ENCODE data around the gene ZNF841.
A peak's percentile ranks its signal among the peaks of the same experiment; 100 is the strongest.

Gene ZNF841

GRCh38 chr19:52138278-52138982 is 42.9 kb upstream of the ZNF841 start:
- Histone ChIP-seq H3K9me3 (ENCODE audit: control extremely low read depth in 1 of 5, control insufficient read depth in 4 of 5, insufficient read depth in 2 of 5, low read depth in 1 of 5, low read length in 4 of 5) (peaks cover 0 to 47% (median 31%) of the 10 kb centered on the region in 5 experiments), H3K27me3 (replicated peaks in 2 of 5; ENCODE audit: control insufficient read depth in 4 of 5, insufficient read depth in 5 of 5, low read length in 4 of 5) (no peaks in the 10 kb centered on the region), H3K36me3 (ENCODE audit: control insufficient read depth in 4 of 4, insufficient read depth in 4 of 4, low read length in 3 of 4) (peaks cover 4 to 24% (median 15%) of the 10 kb centered on the region in 4 experiments), H3K27ac (ENCODE audit: insufficient read depth in 1 of 2, low read depth in 1 of 2, low read length in 2 of 2, poor library complexity in 1 of 2, severe bottlenecking in 2 of 2) (peak overlapping the region; percentile 58 to 93), H3K4me3 (ENCODE audit: control insufficient read depth in 1 of 7, extremely low read depth in 1 of 7, insufficient read depth in 4 of 7, low read depth in 2 of 7, low read length in 6 of 7) (peak overlapping the region; percentile 82 to 100 (median 96)), H3K4me1 (ENCODE audit: control extremely low read depth in 1 of 4, control insufficient read depth in 4 of 4, insufficient read depth in 4 of 4, low read length in 3 of 4) (peaks cover 0 to 20% (median 15%) of the 10 kb centered on the region in 4 experiments)
- whole genome bisulfite sequencing (ENCODE audit: insufficient coverage), result 12% methylated on average over 14 of the region's 14 CpGs
- ChIA-PET CTCF (interaction anchor here (1.8 kb wide), 1 partner anchor 98 kb away, joined by 11 read pairs; no protein-coding TSS in a partner anchor), POLR2A (no interaction called here)
- peak in 2 of 3 donors; percentile 52 to 60 for DNase-seq

- POLR2A ChIA-PET, result no interaction called here
These were observed 24.7 kb upstream of the ZNF841 start for GRCh38 chr19:52120286-52120685.

DNA sequence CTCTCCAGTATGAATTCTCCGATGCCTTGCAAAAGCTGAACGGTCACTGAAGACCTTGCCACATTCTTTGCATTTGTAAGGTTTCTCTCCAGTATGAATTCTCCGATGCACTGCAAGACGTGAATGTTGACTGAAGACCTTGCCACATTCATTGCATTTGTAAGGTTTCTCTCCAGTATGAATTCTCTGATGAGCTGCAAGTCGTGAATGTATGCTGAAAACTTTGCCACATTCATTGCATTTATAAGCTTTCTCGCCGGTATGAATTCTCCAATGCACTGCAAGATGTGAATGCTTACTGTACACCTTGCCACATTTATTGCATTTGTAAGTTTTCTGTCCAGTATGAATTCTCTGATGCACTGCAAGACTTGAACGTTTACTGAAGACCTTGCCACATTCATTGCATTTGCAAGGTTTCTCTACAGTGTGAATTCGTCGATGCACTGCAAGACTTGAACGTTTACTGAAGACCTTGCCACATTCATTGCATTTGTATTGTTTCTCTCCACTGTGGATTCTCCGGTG is 20.0 kb upstream of the ZNF841 start:
- Histone ChIP-seq H3K4me3 (ENCODE audit: control insufficient read depth in 1 of 7, extremely low read depth in 1 of 7, insufficient read depth in 4 of 7, low read depth in 2 of 7, low read length in 6 of 7) (peak overlapping the region in 1 of 7 experiments; percentile 8), H3K9me3 (ENCODE audit: control extremely low read depth in 1 of 5, control insufficient read depth in 4 of 5, insufficient read depth in 2 of 5, low read depth in 1 of 5, low read length in 4 of 5) (peaks cover 20 to 97% (median 69%) of the 10 kb centered on the region in 5 experiments), H3K27ac (ENCODE audit: insufficient read depth in 1 of 2, low read depth in 1 of 2, low read length in 2 of 2, poor library complexity in 1 of 2, severe bottlenecking in 2 of 2) (no peak overlapping the region), H3K36me3 (ENCODE audit: control insufficient read depth in 4 of 4, insufficient read depth in 4 of 4, low read length in 3 of 4) (peaks cover 28 to 64% (median 38%) of the 10 kb centered on the region in 4 experiments), H3K4me1 (ENCODE audit: control extremely low read depth in 1 of 4, control insufficient read depth in 4 of 4, insufficient read depth in 4 of 4, low read length in 3 of 4) (no peaks in the 10 kb centered on the region), H3K27me3 (replicated peaks in 2 of 5; ENCODE audit: control insufficient read depth in 4 of 5, insufficient read depth in 5 of 5, low read length in 4 of 5) (no peaks in the 10 kb centered on the region)
- ChIA-PET CTCF (no interaction called here), POLR2A (no interaction called here)
- DNase-seq, result no peak
- 98% methylated on average over 11 of the region's 12 CpGs for WGBS (ENCODE audit: insufficient coverage)

More at GRCh38 chr19:52120286-52120685, 24.7 kb upstream of the ZNF841 start:
- Histone ChIP-seq H3K27ac (ENCODE audit: insufficient read depth in 1 of 2, low read depth in 1 of 2, low read length in 2 of 2, poor library complexity in 1 of 2, severe bottlenecking in 2 of 2) (no peak overlapping the region), H3K9me3 (ENCODE audit: control extremely low read depth in 1 of 5, control insufficient read depth in 4 of 5, insufficient read depth in 2 of 5, low read depth in 1 of 5, low read length in 4 of 5) (peaks cover 15 to 90% (median 66%) of the 10 kb centered on the region in 5 experiments), H3K36me3 (ENCODE audit: control insufficient read depth in 4 of 4, insufficient read depth in 4 of 4, low read length in 3 of 4) (peaks cover 38 to 98% (median 69%) of the 10 kb centered on the region in 4 experiments), H3K4me3 (ENCODE audit: control insufficient read depth in 1 of 7, extremely low read depth in 1 of 7, insufficient read depth in 4 of 7, low read depth in 2 of 7, low read length in 6 of 7) (no peak overlapping the region), H3K4me1 (ENCODE audit: control extremely low read depth in 1 of 4, control insufficient read depth in 4 of 4, insufficient read depth in 4 of 4, low read length in 3 of 4) (no peaks in the 10 kb centered on the region), H3K27me3 (replicated peaks in 2 of 5; ENCODE audit: control insufficient read depth in 4 of 5, insufficient read depth in 5 of 5, low read length in 4 of 5) (no peaks in the 10 kb centered on the region)
- CTCF ChIA-PET, result no interaction called here
- no CpG with 5 or more reads among the region's 3 CpGs for whole genome bisulfite sequencing (ENCODE audit: insufficient coverage)
- no peak for DNase-seq

DNA sequence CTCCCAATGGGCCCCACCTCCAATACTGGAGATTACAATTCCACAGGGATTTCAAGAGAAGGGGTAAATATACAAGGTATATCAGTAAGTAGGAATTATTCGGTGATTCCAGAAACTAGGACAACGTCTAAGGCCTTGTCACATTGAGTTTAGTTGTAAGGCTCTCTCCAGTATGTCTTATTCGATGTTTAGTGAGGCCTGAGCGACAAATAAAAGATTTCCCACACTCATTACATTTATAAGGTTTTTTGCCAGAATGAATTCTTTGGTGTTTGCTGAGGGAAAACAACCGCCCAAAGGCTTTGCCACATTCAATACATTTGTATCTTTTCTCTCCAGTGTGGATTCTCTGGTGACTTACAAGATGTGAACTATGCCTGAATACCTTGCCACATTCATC is 19.1 kb upstream of the ZNF841 start:
- no peak for DNase-seq
- Histone ChIP-seq H3K4me1 (ENCODE audit: control extremely low read depth in 1 of 4, control insufficient read depth in 4 of 4, insufficient read depth in 4 of 4, low read length in 3 of 4) (no peaks in the 10 kb centered on the region), H3K9me3 (ENCODE audit: control extremely low read depth in 1 of 5, control insufficient read depth in 4 of 5, insufficient read depth in 2 of 5, low read depth in 1 of 5, low read length in 4 of 5) (peaks cover 22 to 96% (median 68%) of the 10 kb centered on the region in 5 experiments), H3K27ac (ENCODE audit: insufficient read depth in 1 of 2, low read depth in 1 of 2, low read length in 2 of 2, poor library complexity in 1 of 2, severe bottlenecking in 2 of 2) (no peak overlapping the region), H3K4me3 (ENCODE audit: control insufficient read depth in 1 of 7, extremely low read depth in 1 of 7, insufficient read depth in 4 of 7, low read depth in 2 of 7, low read length in 6 of 7) (no peak overlapping the region), H3K27me3 (replicated peaks in 2 of 5; ENCODE audit: control insufficient read depth in 4 of 5, insufficient read depth in 5 of 5, low read length in 4 of 5) (no peaks in the 10 kb centered on the region), H3K36me3 (ENCODE audit: control insufficient read depth in 4 of 4, insufficient read depth in 4 of 4, low read length in 3 of 4) (peaks cover 28 to 55% (median 34%) of the 10 kb centered on the region in 4 experiments)
- CTCF ChIA-PET, result no interaction called here
- WGBS (ENCODE audit: insufficient coverage), result 100% methylated on average over 1 of the region's 5 CpGs
- POLR2A ChIA-PET, result no interaction called here

DNA sequence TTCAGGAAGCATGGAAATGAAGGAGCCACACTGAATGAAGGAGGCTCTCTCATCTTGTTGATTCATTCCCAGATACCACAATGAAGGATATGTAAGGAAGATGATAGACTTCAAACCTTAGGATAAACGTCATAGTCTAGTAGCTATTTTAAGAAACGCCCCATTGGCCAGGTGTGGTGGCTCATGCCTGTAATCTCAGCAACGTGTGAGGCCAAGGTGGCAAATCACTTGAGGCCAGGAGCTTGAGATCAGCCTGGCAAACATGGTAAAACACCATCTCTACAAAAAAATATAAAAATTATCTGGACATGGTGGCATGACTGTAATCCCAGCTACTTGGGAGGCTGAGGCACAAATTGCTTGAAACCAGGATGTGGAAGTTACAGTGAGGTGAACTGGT is 17.1 kb upstream of the ZNF841 start:
- POLR2A ChIA-PET, result no interaction called here
- Histone ChIP-seq H3K4me3 (ENCODE audit: control insufficient read depth in 1 of 7, extremely low read depth in 1 of 7, insufficient read depth in 4 of 7, low read depth in 2 of 7, low read length in 6 of 7) (no peak overlapping the region), H3K9me3 (ENCODE audit: control extremely low read depth in 1 of 5, control insufficient read depth in 4 of 5, insufficient read depth in 2 of 5, low read depth in 1 of 5, low read length in 4 of 5) (peaks cover 23 to 94% (median 59%) of the 10 kb centered on the region in 5 experiments), H3K27ac (ENCODE audit: insufficient read depth in 1 of 2, low read depth in 1 of 2, low read length in 2 of 2, poor library complexity in 1 of 2, severe bottlenecking in 2 of 2) (no peak overlapping the region), H3K36me3 (ENCODE audit: control insufficient read depth in 4 of 4, insufficient read depth in 4 of 4, low read length in 3 of 4) (peaks cover 17 to 34% (median 24%) of the 10 kb centered on the region in 4 experiments), H3K4me1 (ENCODE audit: control extremely low read depth in 1 of 4, control insufficient read depth in 4 of 4, insufficient read depth in 4 of 4, low read length in 3 of 4) (no peaks in the 10 kb centered on the region), H3K27me3 (replicated peaks in 2 of 5; ENCODE audit: control insufficient read depth in 4 of 5, insufficient read depth in 5 of 5, low read length in 4 of 5) (no peaks in the 10 kb centered on the region)
- WGBS (ENCODE audit: insufficient coverage), result 89% methylated on average over 2 of the region's 3 CpGs
- DNase-seq, result no peak
- CTCF ChIA-PET, result interaction anchor here (0.6 kb wide), 1 partner anchor 52 kb away, joined by 3 read pairs; no protein-coding TSS in a partner anchor

- Histone ChIP-seq H3K4me1 (ENCODE audit: control extremely low read depth in 1 of 4, control insufficient read depth in 4 of 4, insufficient read depth in 4 of 4, low read length in 3 of 4) (no peaks in the 10 kb centered on the region), H3K36me3 (ENCODE audit: control insufficient read depth in 4 of 4, insufficient read depth in 4 of 4, low read length in 3 of 4) (peaks cover 7 to 17% (median 10%) of the 10 kb centered on the region in 4 experiments), H3K27ac (ENCODE audit: insufficient read depth in 1 of 2, low read depth in 1 of 2, low read length in 2 of 2, poor library complexity in 1 of 2, severe bottlenecking in 2 of 2) (no peak overlapping the region), H3K4me3 (ENCODE audit: control insufficient read depth in 1 of 7, extremely low read depth in 1 of 7, insufficient read depth in 4 of 7, low read depth in 2 of 7, low read length in 6 of 7) (no peak overlapping the region), H3K9me3 (ENCODE audit: control extremely low read depth in 1 of 5, control insufficient read depth in 4 of 5, insufficient read depth in 2 of 5, low read depth in 1 of 5, low read length in 4 of 5) (peaks cover 19 to 87% (median 52%) of the 10 kb centered on the region in 5 experiments), H3K27me3 (replicated peaks in 2 of 5; ENCODE audit: control insufficient read depth in 4 of 5, insufficient read depth in 5 of 5, low read length in 4 of 5) (no peaks in the 10 kb centered on the region)
- DNase-seq, result no peak
- ChIA-PET CTCF (no interaction called here), POLR2A (no interaction called here)
- 97% methylated on average over 6 of the region's 6 CpGs for WGBS (ENCODE audit: insufficient coverage)
These were observed 15.2 kb upstream of the ZNF841 start for GRCh38 chr19:52110780-52111179.

- DNase-seq, result no peak
- no CpG with 5 or more reads among the region's 1 CpG for WGBS (ENCODE audit: insufficient coverage)
- Histone ChIP-seq H3K27ac (ENCODE audit: insufficient read depth in 1 of 2, low read depth in 1 of 2, low read length in 2 of 2, poor library complexity in 1 of 2, severe bottlenecking in 2 of 2) (no peak overlapping the region), H3K27me3 (replicated peaks in 2 of 5; ENCODE audit: control insufficient read depth in 4 of 5, insufficient read depth in 5 of 5, low read length in 4 of 5) (no peaks in the 10 kb centered on the region), H3K4me1 (ENCODE audit: control extremely low read depth in 1 of 4, control insufficient read depth in 4 of 4, insufficient read depth in 4 of 4, low read length in 3 of 4) (no peaks in the 10 kb centered on the region), H3K9me3 (ENCODE audit: control extremely low read depth in 1 of 5, control insufficient read depth in 4 of 5, insufficient read depth in 2 of 5, low read depth in 1 of 5, low read length in 4 of 5) (peaks cover 6 to 56% (median 20%) of the 10 kb centered on the region in 5 experiments), H3K4me3 (ENCODE audit: control insufficient read depth in 1 of 7, extremely low read depth in 1 of 7, insufficient read depth in 4 of 7, low read depth in 2 of 7, low read length in 6 of 7) (no peak overlapping the region), H3K36me3 (ENCODE audit: control insufficient read depth in 4 of 4, insufficient read depth in 4 of 4, low read length in 3 of 4) (no peaks in the 10 kb centered on the region)
- POLR2A ChIA-PET, result no interaction called here
- CTCF ChIA-PET, result no interaction called here
These were observed 7.2 kb upstream of the ZNF841 start for GRCh38 chr19:52102782-52103181.
